BLaER1 treated with 17β-estradiol and CSF1 and Interleukin-3, amounts not matched to agents 10 nM and 100 nM (cell line): ENCODE measurements around the gene LMOD3.

Experiments
- H3K27ac ChIP-seq, 11 experiments: shearing (Covaris generic); formaldehyde crosslinking; 2 replicates each; pipeline ENCODE4 v1.8.1; 2022
- H3K27me3 ChIP-seq, 11 experiments: shearing (Covaris generic); formaldehyde crosslinking; 2 replicates each; pipeline ENCODE4 v1.8.1; 2022
- H3K36me3 ChIP-seq, 11 experiments: shearing (Covaris generic); formaldehyde crosslinking; 2 replicates each; pipeline ENCODE4 v1.8.1; 2022
- H3K4me1 ChIP-seq, 10 experiments: shearing (Covaris generic); formaldehyde crosslinking; 2 replicates each; pipeline ENCODE4 v1.8.1; 2022
- H3K4me2 ChIP-seq, 11 experiments: shearing (Covaris generic); formaldehyde crosslinking; 2 replicates each; pipeline ENCODE4 v1.8.1; 2022
- H3K4me3 ChIP-seq, 10 experiments: shearing (Covaris generic); formaldehyde crosslinking; 2 replicates each; pipeline ENCODE4 v1.8.1; 2022
- H3K9ac ChIP-seq, 11 experiments: shearing (Covaris generic); formaldehyde crosslinking; 2 replicates each; pipeline ENCODE4 v1.8.1; 2022
- H3K9me3 ChIP-seq, 11 experiments: shearing (Covaris generic); formaldehyde crosslinking; replicated peaks in 1 of 11; 2 replicates each; pipeline ENCODE4 v1.8.1; 2022
- H4K20me1 ChIP-seq, 11 experiments: shearing (Covaris generic); formaldehyde crosslinking; 2 replicates each; pipeline ENCODE4 v1.8.1; 2022
- Cebpa-rat ChIP-seq, 11 experiments: shearing (Covaris generic); IDR thresholded peaks; 2 replicates each; pipeline ENCODE4 v1.8.1; 2022

LMOD3 gene

DNA sequence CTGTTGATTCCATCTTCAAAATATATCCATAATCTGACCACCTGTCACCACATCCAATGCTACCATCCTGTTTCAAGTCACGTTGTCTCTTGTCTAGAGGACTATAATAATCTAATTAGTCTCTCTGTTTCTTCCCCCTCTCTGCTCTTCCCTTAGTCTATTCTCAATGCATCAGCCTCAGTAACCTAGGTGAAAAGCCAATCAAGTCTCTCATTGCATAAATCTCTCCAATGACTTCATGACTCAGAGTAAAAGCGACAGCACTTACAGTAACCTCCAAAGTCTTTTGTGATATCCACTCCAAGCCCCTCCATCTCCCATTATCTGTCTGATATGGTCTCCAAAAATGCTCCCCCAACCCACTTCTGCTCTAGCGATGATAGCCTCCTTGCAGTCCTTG, 49.5 kb downstream of the LMOD3 start:
- no peak overlapping the region for H3K27ac ChIP-seq
- no peaks in the 10 kb centered on the region for H3K27me3 ChIP-seq
- peaks cover 59 to 92% (median 81%) of the 10 kb centered on the region in 11 experiments for H3K36me3 ChIP-seq
- H3K4me3 ChIP-seq, result no peak overlapping the region
- H3K4me1 ChIP-seq, result peaks cover 8 to 25% (median 20%) of the 10 kb centered on the region in 10 experiments
- H4K20me1 ChIP-seq, result peaks cover 0 to 57% (median 7%) of the 10 kb centered on the region in 11 experiments; a peak in 5 of 22 replicates
- no peaks in the 10 kb centered on the region for H3K9me3 ChIP-seq
- H3K4me2 ChIP-seq, result peak overlapping the region in 5 of 11 experiments; percentile 9 to 32 (median 18); a peak in 3 of 22 replicates
- no peak for TF ChIP-seq Cebpa-rat (IDR thresholded peaks at IDR 0.05)
- H3K9ac ChIP-seq, result no peak overlapping the region

DNA sequence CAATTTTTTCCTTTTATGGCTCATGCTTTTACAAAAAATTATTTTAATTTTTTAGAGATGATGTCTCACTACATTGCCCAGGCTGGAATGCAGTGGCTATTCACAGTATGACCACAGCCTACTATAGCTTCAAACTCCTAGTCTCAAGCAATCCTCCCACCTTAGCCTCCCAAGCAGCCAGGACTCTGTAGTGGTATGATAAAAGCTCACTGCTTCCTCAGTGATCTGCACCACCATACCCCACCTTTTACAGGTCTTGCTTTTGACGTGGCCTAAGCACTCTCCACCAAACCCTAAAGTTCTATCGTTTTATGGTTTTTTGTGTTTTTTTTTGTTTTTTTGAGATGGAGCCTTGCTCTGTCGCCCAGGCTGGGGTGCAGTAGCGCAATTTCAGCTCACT, 56.3 kb downstream of the LMOD3 start:
- no peak overlapping the region for H3K27ac ChIP-seq
- H3K4me3 ChIP-seq, result no peak overlapping the region
- H3K27me3 ChIP-seq, result no peaks in the 10 kb centered on the region
- no peak overlapping the region for H3K9ac ChIP-seq
- peaks cover 0 to 25% (median 0%) of the 10 kb centered on the region in 11 experiments; a peak in 1 of 22 replicates for H4K20me1 ChIP-seq
- peaks cover 0 to 35% (median 21%) of the 10 kb centered on the region in 10 experiments; a peak in 17 of 20 replicates for H3K4me1 ChIP-seq
- TF ChIP-seq Cebpa-rat (IDR thresholded peaks at IDR 0.05), result no peak
- peaks cover 57 to 93% (median 79%) of the 10 kb centered on the region in 11 experiments for H3K36me3 ChIP-seq
- peaks cover 0 to 5% (median 0%) of the 10 kb centered on the region in 11 experiments; a peak in 2 of 22 replicates for H3K9me3 ChIP-seq
- H3K4me2 ChIP-seq, result peak overlapping the region in 3 of 11 experiments; percentile 32 to 50 (median 41); a peak in 4 of 22 replicates

DNA sequence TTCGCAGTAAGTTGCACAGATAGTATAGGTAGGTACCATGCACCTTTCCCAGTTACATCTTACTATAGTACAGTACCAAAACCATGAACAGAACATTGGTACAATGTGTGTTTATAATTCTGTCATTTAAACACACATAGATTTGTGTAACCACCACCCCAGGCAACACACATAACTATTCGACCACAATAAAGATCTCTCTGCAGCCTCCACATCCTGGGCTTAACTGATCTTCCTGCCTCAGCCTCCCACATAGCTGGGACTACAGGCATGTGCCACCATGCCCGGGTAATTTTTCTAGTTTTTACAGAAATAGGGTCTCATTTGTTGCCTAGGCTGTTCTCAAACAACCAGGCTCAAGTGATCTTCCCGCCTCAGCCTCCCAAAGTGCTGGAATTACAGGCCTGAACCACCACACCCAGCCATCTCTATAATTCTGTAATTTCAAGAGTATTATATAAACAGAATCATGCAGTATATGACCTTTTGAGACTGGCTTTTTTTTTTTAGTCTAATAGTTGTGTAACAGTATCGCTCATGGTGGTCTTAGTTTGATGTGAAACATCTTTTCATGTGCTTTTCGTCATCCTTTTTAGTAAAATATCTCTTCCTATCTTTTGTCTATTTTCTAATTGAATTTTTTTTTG, 57.0 kb downstream of the LMOD3 start:
- H3K4me2 ChIP-seq, result peak overlapping the region in 7 of 11 experiments; percentile 27 to 50 (median 41); a peak in 13 of 22 replicates
- H4K20me1 ChIP-seq, result peaks cover 0 to 18% (median 0%) of the 10 kb centered on the region in 11 experiments; a peak in 1 of 22 replicates
- peaks cover 57 to 93% (median 79%) of the 10 kb centered on the region in 11 experiments for H3K36me3 ChIP-seq
- H3K27me3 ChIP-seq, result no peaks in the 10 kb centered on the region
- peaks cover 0 to 11% (median 0%) of the 10 kb centered on the region in 11 experiments; a peak in 3 of 22 replicates for H3K9me3 ChIP-seq
- H3K27ac ChIP-seq, result no peak overlapping the region
- peaks cover 0 to 41% (median 22%) of the 10 kb centered on the region in 10 experiments; a peak in 17 of 20 replicates for H3K4me1 ChIP-seq
- H3K4me3 ChIP-seq, result no peak overlapping the region
- TF ChIP-seq Cebpa-rat (IDR thresholded peaks at IDR 0.05), result no peak
- no peak overlapping the region for H3K9ac ChIP-seq

DNA sequence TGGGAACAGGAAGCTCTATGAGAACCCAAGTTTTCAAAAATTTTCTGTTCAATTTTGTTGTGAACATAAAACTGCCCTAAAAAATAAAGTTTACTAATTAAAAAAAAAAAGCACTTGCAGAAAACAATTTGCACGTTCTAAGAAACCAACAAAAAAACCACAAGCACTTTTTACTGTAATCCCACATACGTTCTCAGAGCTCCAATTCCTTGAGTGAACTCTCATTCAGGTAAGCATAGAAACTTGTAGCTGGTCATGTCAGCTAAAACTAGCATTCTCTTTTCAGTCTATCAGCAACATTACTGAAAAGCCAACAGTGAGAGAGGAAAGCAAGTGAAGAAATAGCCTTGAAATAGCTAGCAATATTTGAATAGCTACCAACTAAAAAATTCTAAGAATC, 58.8 kb downstream of the LMOD3 start:
- Histone ChIP-seq H3K4me1 (peaks cover 9 to 49% (median 31%) of the 10 kb centered on the region in 10 experiments), H3K4me2 (no peak overlapping the region), H3K27me3 (no peaks in the 10 kb centered on the region), H3K9ac (no peak overlapping the region), H3K36me3 (peaks cover 63 to 92% (median 78%) of the 10 kb centered on the region in 11 experiments), H3K27ac (no peak overlapping the region), H3K9me3 (peaks cover 0 to 11% (median 0%) of the 10 kb centered on the region in 11 experiments; a peak in 3 of 22 replicates), H3K4me3 (no peak overlapping the region), H4K20me1 (0 out of 22 replicates have a peak, but pooled peaks cover 0 to 5% (median 0%) of the 10 kb centered on the region in 11 experiments)
- no peak for TF ChIP-seq Cebpa-rat (IDR thresholded peaks at IDR 0.05)

DNA sequence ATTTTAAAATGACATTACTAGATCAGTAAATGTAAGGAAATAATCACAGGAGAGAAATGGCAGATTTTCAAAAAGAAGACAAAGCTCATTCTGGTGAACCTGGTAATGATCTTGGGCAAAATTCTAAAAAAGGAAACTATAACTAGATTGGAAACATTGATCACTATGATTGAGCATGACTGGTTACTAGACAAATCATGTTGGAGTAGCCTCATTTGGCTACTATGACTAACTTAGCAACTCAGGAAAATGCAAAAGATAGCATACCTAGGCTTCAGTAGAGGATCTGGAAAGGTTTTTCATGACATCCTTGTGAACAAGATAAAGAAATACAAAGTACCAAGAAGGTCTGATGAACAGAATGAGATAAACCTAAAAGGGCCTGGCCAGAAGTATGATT, 62.7 kb downstream of the LMOD3 start:
- H3K9me3 ChIP-seq, result peaks cover 0 to 11% (median 0%) of the 10 kb centered on the region in 11 experiments; a peak in 3 of 22 replicates
- H3K36me3 ChIP-seq, result peaks cover 72 to 94% (median 85%) of the 10 kb centered on the region in 11 experiments
- H3K4me2 ChIP-seq, result peak overlapping the region in 4 of 11 experiments; percentile 68 to 79 (median 70); a peak in 5 of 22 replicates
- H3K4me3 ChIP-seq, result no peak overlapping the region
- no peaks in the 10 kb centered on the region for H4K20me1 ChIP-seq
- no peaks in the 10 kb centered on the region for H3K27me3 ChIP-seq
- H3K4me1 ChIP-seq, result peaks cover 16 to 44% (median 28%) of the 10 kb centered on the region in 10 experiments
- no peak overlapping the region for H3K9ac ChIP-seq
- H3K27ac ChIP-seq, result peak overlapping the region in 4 of 11 experiments; percentile 2 to 80 (median 70); a peak in 4 of 22 replicates
- no peak for TF ChIP-seq Cebpa-rat (IDR thresholded peaks at IDR 0.05)

DNA sequence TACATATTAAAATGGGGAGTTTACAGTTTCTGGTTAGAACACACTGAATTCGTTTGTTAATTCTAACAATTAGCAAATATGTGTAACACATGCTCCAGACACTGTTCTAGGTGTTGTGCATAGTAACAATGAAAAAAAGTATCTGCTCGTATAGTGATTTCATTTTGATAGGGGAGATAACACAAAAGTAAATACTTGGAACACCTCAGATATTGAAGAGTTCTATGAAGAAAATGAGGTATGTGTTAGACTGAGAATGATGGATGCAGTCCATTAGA, 63.5 kb downstream of the LMOD3 start:
- TF ChIP-seq Cebpa-rat (IDR thresholded peaks at IDR 0.05), result no peak
- Histone ChIP-seq H3K4me2 (peak overlapping the region; percentile 57 to 79 (median 69)), H3K4me1 (peaks cover 16 to 44% (median 28%) of the 10 kb centered on the region in 10 experiments), H3K27ac (peak overlapping the region in 10 of 11 experiments; percentile 12 to 80 (median 66); a peak in 18 of 22 replicates), H3K27me3 (no peaks in the 10 kb centered on the region), H3K9ac (peak overlapping the region in 5 of 11 experiments; percentile 19 to 58 (median 43); a peak in 2 of 22 replicates), H4K20me1 (no peaks in the 10 kb centered on the region), H3K4me3 (no peak overlapping the region), H3K36me3 (peaks cover 77 to 95% (median 86%) of the 10 kb centered on the region in 11 experiments), H3K9me3 (peaks cover 0 to 11% (median 0%) of the 10 kb centered on the region in 11 experiments; a peak in 3 of 22 replicates)

DNA sequence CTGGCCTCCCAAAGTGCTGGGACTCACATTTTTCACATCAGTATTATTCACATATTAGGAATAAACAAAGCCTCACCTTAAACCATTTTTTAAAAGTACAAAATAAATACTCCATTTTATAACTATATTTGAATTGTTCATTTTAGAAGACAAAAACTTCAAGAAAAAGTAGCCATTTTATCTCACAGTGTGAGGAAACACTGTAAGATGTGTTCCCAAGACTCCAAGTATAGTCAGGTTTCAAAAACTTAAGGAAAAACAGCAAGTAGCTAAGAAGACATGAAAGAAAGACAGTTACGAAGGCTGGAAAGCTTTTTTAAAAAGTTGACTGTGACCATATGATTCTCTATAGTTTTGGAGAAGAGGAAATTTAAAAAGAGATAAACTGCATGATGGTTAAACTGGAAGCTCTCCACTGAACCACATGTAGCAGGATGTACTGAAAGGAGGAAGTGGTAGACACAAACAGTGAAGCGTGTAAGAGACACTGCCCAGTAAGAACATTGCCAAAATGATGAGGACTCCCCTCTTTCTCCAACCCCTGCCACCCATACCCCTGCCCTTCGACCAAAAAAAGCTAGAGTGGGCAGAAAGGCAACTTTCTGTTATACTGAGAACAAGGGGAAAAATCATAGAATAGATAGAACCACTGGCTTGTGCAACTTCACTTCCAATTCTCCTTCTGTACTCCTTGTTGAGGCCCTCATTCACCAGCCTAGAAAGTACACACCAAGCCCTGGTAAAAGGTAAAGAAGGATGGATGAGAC, 64.0 kb downstream of the LMOD3 start:
- Histone ChIP-seq H3K4me3 (no peak overlapping the region), H3K9ac (peak overlapping the region in 5 of 11 experiments; percentile 19 to 58 (median 43); a peak in 6 of 22 replicates), H3K4me2 (peak overlapping the region; percentile 57 to 79 (median 69)), H3K9me3 (peaks cover 0 to 11% (median 0%) of the 10 kb centered on the region in 11 experiments; a peak in 3 of 22 replicates), H3K27me3 (no peaks in the 10 kb centered on the region), H4K20me1 (no peaks in the 10 kb centered on the region), H3K27ac (peak overlapping the region in 10 of 11 experiments; percentile 16 to 80 (median 66); a peak in 20 of 22 replicates), H3K36me3 (peaks cover 75 to 94% (median 86%) of the 10 kb centered on the region in 11 experiments), H3K4me1 (peaks cover 16 to 44% (median 29%) of the 10 kb centered on the region in 10 experiments)
- TF ChIP-seq Cebpa-rat (IDR thresholded peaks at IDR 0.05), result no peak
